C4-2B (cell line): ENCODE results near the gene KIF21A.

Experiments used
- ZFX ChIP-seq: fragments of 450-650 bp; IDR thresholded peaks from 2 replicates; pipeline ENCODE4 v1.6.1; 2017
- TF ChIP-seq, protein P1 (sequence below): fragments of 450-650 bp; conservative IDR thresholded peaks from 2 replicates; pipeline ENCODE4 v1.5.1; 2017; ENCODE audit warnings: mild to moderate bottlenecking

DNA sequence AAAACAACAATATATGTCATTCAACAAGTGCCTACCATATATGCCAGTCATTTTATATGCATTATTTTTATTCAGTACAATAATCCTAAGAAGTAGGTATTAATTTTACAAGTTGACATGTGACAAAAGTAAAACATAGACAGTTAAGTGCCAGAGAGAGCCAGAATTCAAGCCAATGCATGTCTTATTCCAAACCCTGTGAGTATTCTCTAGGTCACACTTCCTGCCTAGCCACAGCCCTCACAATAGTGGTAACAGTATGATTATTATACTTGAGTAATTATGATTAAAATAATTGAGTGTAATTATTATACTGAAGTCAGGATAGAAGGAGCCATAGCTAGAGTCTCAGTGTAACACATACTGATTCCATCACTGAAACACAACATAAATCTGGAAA is 52.2 kb downstream of the KIF21A start:
- TF ChIP-seq, protein P1, sequence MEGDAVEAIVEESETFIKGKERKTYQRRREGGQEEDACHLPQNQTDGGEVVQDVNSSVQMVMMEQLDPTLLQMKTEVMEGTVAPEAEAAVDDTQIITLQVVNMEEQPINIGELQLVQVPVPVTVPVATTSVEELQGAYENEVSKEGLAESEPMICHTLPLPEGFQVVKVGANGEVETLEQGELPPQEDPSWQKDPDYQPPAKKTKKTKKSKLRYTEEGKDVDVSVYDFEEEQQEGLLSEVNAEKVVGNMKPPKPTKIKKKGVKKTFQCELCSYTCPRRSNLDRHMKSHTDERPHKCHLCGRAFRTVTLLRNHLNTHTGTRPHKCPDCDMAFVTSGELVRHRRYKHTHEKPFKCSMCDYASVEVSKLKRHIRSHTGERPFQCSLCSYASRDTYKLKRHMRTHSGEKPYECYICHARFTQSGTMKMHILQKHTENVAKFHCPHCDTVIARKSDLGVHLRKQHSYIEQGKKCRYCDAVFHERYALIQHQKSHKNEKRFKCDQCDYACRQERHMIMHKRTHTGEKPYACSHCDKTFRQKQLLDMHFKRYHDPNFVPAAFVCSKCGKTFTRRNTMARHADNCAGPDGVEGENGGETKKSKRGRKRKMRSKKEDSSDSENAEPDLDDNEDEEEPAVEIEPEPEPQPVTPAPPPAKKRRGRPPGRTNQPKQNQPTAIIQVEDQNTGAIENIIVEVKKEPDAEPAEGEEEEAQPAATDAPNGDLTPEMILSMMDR, result no peak
- TF ChIP-seq ZFX, result no peak
